HFFc6 (cell line): Measurements from ENCODE around the gene STK32C. TPM values are rescaled to one million over a fixed set of nuclear protein-coding genes. Genes with fewer than 3 reads are reported as not detected.
"Not testable (repeated sequence)": the region's sequence is repeated elsewhere in the genome, so short reads cannot be mapped to it uniquely, and the experiment has no call there.

ENCODE experiments used
- DNase-seq: peaks from one replicate; pipeline ENCODE4 v3.0.0-alpha.2; 2018
- H3K27ac Mint-ChIP-seq: 2 replicates; pipeline ENCODE4 v1.8.0; 2020; ENCODE audit warnings: mild to moderate bottlenecking, mixed read lengths
- H3K27me3 Mint-ChIP-seq: 2 replicates; pipeline ENCODE4 v1.8.0; 2021; ENCODE audit warnings: mild to moderate bottlenecking, moderate library complexity, mixed read lengths; ENCODE audit not compliant: insufficient read depth
- H3K36me3 Mint-ChIP-seq: 2 replicates; pipeline ENCODE4 v1.8.0; 2021; ENCODE audit warnings: low read depth, mixed read lengths
- H3K4me1 Mint-ChIP-seq: 2 replicates; pipeline ENCODE4 v1.8.0; 2020; ENCODE audit warnings: low read depth, mixed read lengths
- H3K4me3 Mint-ChIP-seq: 2 replicates; pipeline ENCODE4 v1.8.0; 2020; ENCODE audit warnings: mild to moderate bottlenecking, moderate library complexity, mixed read lengths
- H3K9me3 Mint-ChIP-seq: 2 replicates; pipeline ENCODE4 v1.8.0; 2020; ENCODE audit warnings: mild to moderate bottlenecking, mixed read lengths
- total RNA-seq, 6 experiments: library from RNA; stranded (reverse); fragmentation: NEBNext Ultra II Directional; extraction: Animal tissue kit (Norgen Biotek cat#: 25700); gene quantifications; 2 replicates in 1 of 6; 3 replicates in 5 of 6; pipeline ENCODE4 v1.2.3, GENCODE V29; 2021
- TF ChIP-seq, protein P1 (sequence below): fragments of 200-600 bp; sonication (generic); IDR thresholded peaks from 2 replicates; pipeline ENCODE4 v1.5.0; 2021; ENCODE audit warnings: antibody characterized with exemption, mild to moderate bottlenecking

Gene STK32C
- total RNA-seq, 6 experiments from 2014 or later: 5.5 to 8.3 (median 7.2) TPM

DNA sequence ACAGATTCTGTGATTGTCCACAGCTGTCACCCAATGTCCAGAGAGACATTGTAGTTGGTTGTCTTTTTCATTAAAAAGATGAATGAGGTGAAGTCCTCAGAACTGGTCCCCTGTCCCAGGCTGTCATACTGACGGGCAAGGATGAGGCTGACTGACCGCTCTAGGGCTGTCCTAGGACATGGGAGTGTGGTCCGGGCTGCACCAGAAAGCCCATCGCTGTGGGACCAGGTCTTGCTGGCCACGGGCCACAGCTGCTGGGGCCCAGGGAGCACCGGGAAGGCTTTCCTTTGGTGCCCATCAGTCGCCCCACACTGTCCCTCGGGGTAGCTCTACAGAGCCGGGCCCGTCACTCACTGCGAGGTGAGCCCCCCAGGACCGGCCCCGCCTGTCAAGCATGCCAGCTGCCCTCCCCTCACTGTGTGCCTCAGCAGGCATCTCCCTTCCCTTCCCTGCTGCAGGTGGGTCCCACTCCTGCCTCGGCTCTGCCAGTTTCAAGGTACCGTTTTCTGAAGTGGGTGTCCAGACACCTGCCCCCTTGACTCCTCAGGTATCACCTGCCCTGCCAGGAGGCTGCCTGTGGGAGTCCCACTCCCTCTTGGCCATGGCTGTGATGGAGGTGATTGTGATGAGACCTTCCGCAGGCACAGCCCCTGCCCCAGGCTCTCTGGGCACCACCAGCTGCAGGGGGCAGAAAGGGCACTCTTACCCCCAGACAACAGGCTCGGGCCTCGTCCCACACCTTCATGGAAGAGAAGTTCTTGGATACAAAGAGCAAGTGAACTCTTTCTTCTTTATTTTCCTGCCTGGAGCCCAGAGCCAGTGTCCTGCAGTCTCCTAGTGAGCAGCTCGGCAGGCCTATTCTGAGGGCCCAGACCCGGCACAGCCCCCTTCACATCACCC is 46.0 kb upstream of the STK32C start:
- no peaks in the 10 kb centered on the region for H3K4me1 Mint-ChIP-seq
- H3K36me3 Mint-ChIP-seq: no peaks in the 10 kb centered on the region
- H3K4me3 Mint-ChIP-seq: no peak overlapping the region
- no peak overlapping the region for H3K27ac Mint-ChIP-seq
- DNase-seq: no peak
- H3K9me3 Mint-ChIP-seq: no peaks in the 10 kb centered on the region; the same call in 1 of the 2 replicates
- TF ChIP-seq, protein P1, sequence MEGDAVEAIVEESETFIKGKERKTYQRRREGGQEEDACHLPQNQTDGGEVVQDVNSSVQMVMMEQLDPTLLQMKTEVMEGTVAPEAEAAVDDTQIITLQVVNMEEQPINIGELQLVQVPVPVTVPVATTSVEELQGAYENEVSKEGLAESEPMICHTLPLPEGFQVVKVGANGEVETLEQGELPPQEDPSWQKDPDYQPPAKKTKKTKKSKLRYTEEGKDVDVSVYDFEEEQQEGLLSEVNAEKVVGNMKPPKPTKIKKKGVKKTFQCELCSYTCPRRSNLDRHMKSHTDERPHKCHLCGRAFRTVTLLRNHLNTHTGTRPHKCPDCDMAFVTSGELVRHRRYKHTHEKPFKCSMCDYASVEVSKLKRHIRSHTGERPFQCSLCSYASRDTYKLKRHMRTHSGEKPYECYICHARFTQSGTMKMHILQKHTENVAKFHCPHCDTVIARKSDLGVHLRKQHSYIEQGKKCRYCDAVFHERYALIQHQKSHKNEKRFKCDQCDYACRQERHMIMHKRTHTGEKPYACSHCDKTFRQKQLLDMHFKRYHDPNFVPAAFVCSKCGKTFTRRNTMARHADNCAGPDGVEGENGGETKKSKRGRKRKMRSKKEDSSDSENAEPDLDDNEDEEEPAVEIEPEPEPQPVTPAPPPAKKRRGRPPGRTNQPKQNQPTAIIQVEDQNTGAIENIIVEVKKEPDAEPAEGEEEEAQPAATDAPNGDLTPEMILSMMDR: no peak
- H3K27me3 Mint-ChIP-seq: peaks cover 3% of the 10 kb centered on the region; the same call in 1 of the 2 replicates

DNA sequence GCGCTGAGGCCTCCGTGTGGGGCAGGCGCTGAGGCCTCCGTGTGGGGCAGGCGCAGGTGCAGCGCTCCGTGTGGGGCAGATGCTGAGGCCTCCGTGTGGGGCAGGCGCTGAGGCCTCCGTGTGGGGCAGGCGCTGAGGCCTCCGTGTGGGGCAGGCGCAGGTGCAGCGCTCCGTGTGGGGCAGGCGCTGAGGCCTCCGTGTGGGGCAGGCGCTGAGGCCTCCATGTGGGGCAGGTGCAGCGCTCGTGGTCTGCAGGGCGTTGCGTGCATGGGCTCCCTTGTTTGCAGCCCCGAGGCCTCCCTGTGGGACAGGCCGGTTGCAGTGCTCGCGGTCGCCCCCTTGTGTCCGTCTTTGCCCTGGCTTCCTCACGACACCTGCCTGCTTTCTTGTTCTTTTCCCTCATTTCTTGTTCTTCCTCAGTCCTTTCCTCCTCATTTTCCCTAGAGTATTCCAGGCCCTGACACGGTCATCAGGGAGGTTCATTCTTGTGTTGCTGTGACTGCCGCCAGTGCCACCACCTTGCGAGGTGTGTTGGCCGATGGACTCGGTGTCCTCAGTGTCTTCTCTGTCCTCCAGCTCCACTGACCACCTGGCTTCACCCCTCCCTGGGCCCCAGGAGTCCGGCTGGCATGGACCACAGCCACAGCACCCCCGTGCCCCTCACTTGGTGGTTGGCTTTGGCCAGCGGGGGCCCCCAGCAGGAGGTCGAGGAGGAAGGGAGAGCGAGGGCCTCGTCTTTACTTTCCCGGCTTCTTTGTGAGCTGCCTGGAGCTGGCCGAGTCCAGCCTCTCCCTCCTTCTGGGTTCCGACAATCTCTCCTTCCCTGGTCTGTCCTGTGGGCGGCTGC is 44.9 kb upstream of the STK32C start:
- TF ChIP-seq, protein P1: peak; percentile 87
- not testable (repeated sequence) for H3K4me3 Mint-ChIP-seq, H3K9me3 Mint-ChIP-seq, H3K27ac Mint-ChIP-seq, H3K27me3 Mint-ChIP-seq, H3K36me3 Mint-ChIP-seq, H3K4me1 Mint-ChIP-seq
- peak; percentile 22 for DNase-seq

DNA sequence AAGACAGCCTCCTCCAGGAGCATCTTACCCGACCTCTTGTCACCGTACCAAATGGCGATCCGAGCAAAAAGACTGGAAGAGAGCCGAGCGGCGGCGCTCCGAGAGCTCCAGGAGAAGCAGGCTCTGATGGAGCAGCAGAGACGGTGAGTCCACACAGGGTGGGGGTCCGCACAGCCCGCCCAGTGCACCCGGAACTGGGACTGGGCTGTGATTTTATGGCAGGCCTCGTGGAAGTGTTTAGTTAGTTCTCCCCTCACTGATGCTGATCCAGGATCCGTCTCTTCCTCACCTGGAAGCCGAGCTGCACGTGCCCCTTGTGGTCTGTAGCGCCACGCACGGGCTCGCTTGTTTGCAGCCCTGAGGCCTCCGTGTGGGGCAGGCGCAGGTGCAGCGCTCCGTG is 43.9 kb upstream of the STK32C start:
- Mint-ChIP-seq H3K4me3 (no peak overlapping the region), H3K27me3 (peaks cover 3% of the 10 kb centered on the region; the same call in 1 of the 2 replicates), H3K27ac (no peak overlapping the region), H3K36me3 (no peaks in the 10 kb centered on the region), H3K4me1 (no peaks in the 10 kb centered on the region), H3K9me3 (no peaks in the 10 kb centered on the region)
- TF ChIP-seq, protein P1: no peak
- no peak for DNase-seq

DNA sequence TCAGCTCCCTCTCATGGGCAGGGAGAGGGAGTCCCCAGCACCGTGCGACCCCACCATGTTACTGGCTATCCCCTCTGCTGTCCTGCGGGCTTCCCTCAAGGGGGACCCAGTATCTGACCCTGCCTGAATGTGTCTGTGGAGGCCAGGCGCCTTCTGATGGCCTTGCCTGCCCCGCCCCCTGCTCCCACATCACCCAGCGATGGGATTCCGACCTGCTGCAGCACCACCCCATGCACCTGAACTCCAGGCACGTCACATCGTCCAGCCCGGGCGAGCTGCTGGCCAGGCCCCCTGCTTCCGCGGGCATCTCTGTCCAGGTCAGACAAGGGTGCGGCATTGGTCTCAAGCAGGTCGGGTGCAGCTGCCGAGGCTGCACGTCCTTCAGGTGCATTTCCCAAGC is 43.2 kb upstream of the STK32C start:
- no peak for DNase-seq
- TF ChIP-seq, protein P1: no peak
- H3K27me3 Mint-ChIP-seq: peaks cover 1% of the 10 kb centered on the region; the same call in 1 of the 2 replicates
- no peaks in the 10 kb centered on the region for H3K9me3 Mint-ChIP-seq
- no peaks in the 10 kb centered on the region for H3K4me1 Mint-ChIP-seq
- no peaks in the 10 kb centered on the region for H3K36me3 Mint-ChIP-seq
- H3K4me3 Mint-ChIP-seq: no peak overlapping the region
- H3K27ac Mint-ChIP-seq: no peak overlapping the region

DNA sequence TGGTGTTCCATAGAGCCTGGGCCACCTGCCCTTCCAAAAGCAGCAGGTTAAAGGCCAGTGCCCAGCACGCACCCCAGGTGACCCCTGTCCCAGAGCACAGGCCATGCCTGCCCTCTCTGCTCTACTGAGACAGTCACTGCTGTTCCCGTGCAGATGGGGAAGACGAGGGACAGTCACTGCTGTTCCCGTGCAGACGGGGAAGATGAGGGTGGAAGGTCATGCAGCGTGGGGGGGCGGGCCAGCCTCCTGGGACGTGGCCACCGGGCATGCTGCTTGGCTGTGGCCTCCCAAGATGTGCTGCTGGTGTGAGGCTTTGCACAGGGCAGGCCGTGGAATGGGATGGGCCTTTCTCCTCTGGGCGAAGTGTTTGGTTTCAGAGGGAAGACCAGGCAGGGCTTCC is 42.6 kb upstream of the STK32C start:
- DNase-seq: no peak
- Mint-ChIP-seq H3K4me1 (no peaks in the 10 kb centered on the region), H3K27me3 (no peaks in the 10 kb centered on the region), H3K36me3 (no peaks in the 10 kb centered on the region), H3K9me3 (no peaks in the 10 kb centered on the region), H3K27ac (no peak overlapping the region), H3K4me3 (no peak overlapping the region)
- TF ChIP-seq, protein P1: no peak
